ENCODE measurements around the gene RAD52.

DNA sequence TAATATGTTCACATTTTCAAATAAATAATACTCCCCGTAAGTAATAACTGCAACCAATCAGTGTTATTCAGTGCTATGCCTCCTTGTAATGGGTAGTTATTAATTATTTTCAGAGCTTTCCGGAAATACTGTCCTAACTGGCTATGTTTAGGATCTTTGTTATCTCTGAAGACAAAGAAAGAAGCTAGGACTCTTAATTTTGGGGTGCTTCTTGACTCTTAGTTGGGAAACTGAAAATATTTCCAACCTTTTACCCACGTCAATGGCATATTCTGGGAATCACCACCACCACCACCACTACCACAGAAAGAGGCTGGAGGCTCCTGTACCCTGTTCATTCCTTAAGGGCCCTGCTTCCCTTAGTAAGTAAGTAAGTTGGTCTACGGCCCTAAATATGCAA, 39.1 kb downstream of the RAD52 start:
- TF ChIP-seq EP300 (IDR thresholded peaks at IDR 0.05) = no peak
- TF ChIP-seq CTCF (IDR thresholded peaks at IDR 0.05) = no peak
- no peak for TF ChIP-seq POLR2AphosphoS5 (IDR thresholded peaks at IDR 0.05)
